ENCODE results near the gene C1orf21.

Gene C1orf21

GRCh38 chr1:184650177-184650866 is 263.5 kb downstream of the C1orf21 start:
- DNase-seq (ENCODE audit: low read depth), result no peak

GRCh38 chr1:184655185-184655584 is 268.4 kb downstream of the C1orf21 start:
- DNase-seq (ENCODE audit: low read depth), result no peak

- DNase-seq (ENCODE audit: low read depth), result no peak
Observed at GRCh38 chr1:184656221-184656620, 269.4 kb downstream of the C1orf21 start.

- DNase-seq (ENCODE audit: low read depth), result no peak
Observed at GRCh38 chr1:184658055-184658454, 271.2 kb downstream of the C1orf21 start.

- no peak for DNase-seq (ENCODE audit: low read depth)
Observed at GRCh38 chr1:184660462-184661191, 273.8 kb downstream of the C1orf21 start.

GRCh38 chr1:184661801-184662200 is 275.0 kb downstream of the C1orf21 start:
- DNase-seq (ENCODE audit: low read depth), result no peak

- DNase-seq (ENCODE audit: low read depth), result peak; percentile 16
Observed at GRCh38 chr1:184664042-184664660, 277.3 kb downstream of the C1orf21 start.

- DNase-seq (ENCODE audit: low read depth), result no peak
Observed at GRCh38 chr1:184664661-184665060, 277.8 kb downstream of the C1orf21 start.

GRCh38 chr1:184665360-184665759 is 278.5 kb downstream of the C1orf21 start:
- no peak for DNase-seq (ENCODE audit: low read depth)

- no peak for DNase-seq (ENCODE audit: low read depth)
Observed at GRCh38 chr1:184669391-184669790, 282.6 kb downstream of the C1orf21 start.

GRCh38 chr1:184672013-184672726 is 285.3 kb downstream of the C1orf21 start:
- no peak for DNase-seq (ENCODE audit: low read depth)

GRCh38 chr1:184673305-184673704 is 286.5 kb downstream of the C1orf21 start:
- DNase-seq (ENCODE audit: low read depth), result no peak

GRCh38 chr1:184677344-184677743 is 290.5 kb downstream of the C1orf21 start:
- no peak for DNase-seq (ENCODE audit: low read depth)

Data from activated T-cell treated with anti-CD3 and anti-CD28 coated beads for 24 hours (primary cell).